HAP-1 (cell line): ENCODE measurements around the gene PRPF39.
A peak's percentile ranks its signal among the peaks of the same experiment; 100 is the strongest.
"Not testable (repeated sequence)": the region's sequence is repeated elsewhere in the genome, so short reads cannot be mapped to it uniquely, and the experiment has no call there.

Experiments used
- DNase-seq, 2 experiments: peaks; one replicate each; pipeline ENCODE4 v3.0.0-alpha.2; 2016 to 2020; ENCODE audit warnings: low spot score in 2 of 2
- H3K27me3 ChIP-seq: fragments of 250-450 bp; sonication (Bioruptor Pico); 2 replicates; pipeline ENCODE4 v1.5.1; 2020; ENCODE audit warnings: low read depth, mild to moderate bottlenecking, moderate library complexity
- H3K36me3 ChIP-seq: fragments of 250-450 bp; sonication (Bioruptor Pico); replicated peaks from 2 replicates; pipeline ENCODE4 v1.5.1; 2020; ENCODE audit warnings: mild to moderate bottlenecking
- H3K4me1 ChIP-seq: fragments of 250-450 bp; sonication (Bioruptor Pico); 2 replicates; pipeline ENCODE4 v1.5.1; 2020; ENCODE audit warnings: mild to moderate bottlenecking
- H3K4me3 ChIP-seq: fragments of 250-450 bp; sonication (Bioruptor Pico); 2 replicates; pipeline ENCODE4 v1.5.1; 2020; ENCODE audit warnings: mild to moderate bottlenecking, moderate library complexity
- H3K9me3 ChIP-seq: fragments of 250-450 bp; sonication (Bioruptor Pico); 2 replicates; pipeline ENCODE4 v1.5.1; 2020; ENCODE audit warnings: mild to moderate bottlenecking, moderate library complexity
- in situ Hi-C: fragments of 300-500 bp; cut with MboI; formaldehyde crosslinking; loops from 3 replicates; pipeline ENCODE4 v1.14.3; 2020; ENCODE audit warnings: low sequenced_read_pairs, inconsistent platforms, mixed read lengths

The PRPF39 gene

GRCh38 chr14:45066667-45067066 lies 17.2 kb upstream of the PRPF39 start:
- Histone ChIP-seq H3K4me1 (no peaks in the 10 kb centered on the region), H3K27me3 (no peaks in the 10 kb centered on the region), H3K36me3 (no peaks in the 10 kb centered on the region), H3K9me3 (no peaks in the 10 kb centered on the region), H3K4me3 (no peak overlapping the region)
- DNase-seq: no peak
- in situ Hi-C loops: no loop called here

DNA sequence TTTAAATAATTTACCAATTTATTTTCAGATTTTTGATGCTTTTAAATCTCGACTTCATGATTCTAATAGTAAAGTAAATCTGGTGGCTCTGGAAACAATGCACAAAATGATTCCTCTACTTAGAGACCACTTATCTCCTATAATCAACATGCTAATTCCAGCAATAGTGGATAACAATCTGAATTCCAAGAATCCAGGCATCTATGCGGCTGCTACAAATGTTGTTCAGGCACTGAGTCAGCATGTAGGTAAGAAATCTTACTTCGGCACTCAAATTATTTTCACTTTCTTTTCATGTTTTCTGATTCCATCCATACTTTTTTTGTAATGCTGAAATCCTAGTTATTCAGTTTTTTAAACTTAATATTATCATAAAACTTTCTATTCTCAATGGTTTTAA lies 15.5 kb upstream of the PRPF39 start:
- Histone ChIP-seq H3K9me3 (no peaks in the 10 kb centered on the region), H3K36me3 (no peaks in the 10 kb centered on the region), H3K4me3 (no peak overlapping the region), H3K4me1 (no peaks in the 10 kb centered on the region), H3K27me3 (no peaks in the 10 kb centered on the region)
- in situ Hi-C loops: no loop called here
- DNase-seq: no peak

DNA sequence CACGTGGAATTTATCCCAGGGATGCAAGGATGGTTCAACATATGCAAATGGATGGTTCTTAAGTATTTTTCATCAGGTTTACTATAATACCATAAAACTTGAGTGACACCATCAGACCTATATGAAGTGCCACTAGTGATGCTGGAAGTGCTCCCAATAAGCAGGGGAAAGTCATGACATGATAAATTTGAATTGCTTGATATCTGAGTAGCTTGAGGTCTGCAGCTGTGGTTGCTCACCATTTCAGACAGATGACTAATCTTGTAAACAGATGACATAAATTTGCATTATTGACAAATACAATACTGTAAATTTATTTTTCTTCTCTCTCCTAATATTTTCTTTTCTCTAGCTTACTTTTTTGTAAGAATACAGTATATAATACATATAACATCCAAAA lies 13.7 kb upstream of the PRPF39 start:
- in situ Hi-C loops: no loop called here
- no peak for DNase-seq

GRCh38 chr14:45072126-45072525 lies 11.8 kb upstream of the PRPF39 start:
- Histone ChIP-seq H3K36me3 (no peaks in the 10 kb centered on the region), H3K4me1 (peaks cover 5% of the 10 kb centered on the region; the same call in 1 of the 2 replicates), H3K4me3 (no peak overlapping the region), H3K27me3 (no peaks in the 10 kb centered on the region), H3K9me3 (no peaks in the 10 kb centered on the region)
- in situ Hi-C loops: no loop called here
- no peak for DNase-seq

More for the DNA sequence above, 13.7 kb upstream of the PRPF39 start:
- Histone ChIP-seq H3K27me3 (no peaks in the 10 kb centered on the region), H3K9me3 (no peaks in the 10 kb centered on the region), H3K4me1 (no peaks in the 10 kb centered on the region), H3K4me3 (no peak overlapping the region), H3K36me3 (no peaks in the 10 kb centered on the region)

- Histone ChIP-seq H3K36me3 (no peaks in the 10 kb centered on the region), H3K9me3 (no peaks in the 10 kb centered on the region), H3K4me1 (peaks cover 5% of the 10 kb centered on the region; the same call in 1 of the 2 replicates), H3K4me3 (no peak overlapping the region), H3K27me3 (no peaks in the 10 kb centered on the region)
- no peak for DNase-seq
- in situ Hi-C loops: no loop called here
Measured at GRCh38 chr14:45073231-45073879, 10.6 kb upstream of the PRPF39 start.

DNA sequence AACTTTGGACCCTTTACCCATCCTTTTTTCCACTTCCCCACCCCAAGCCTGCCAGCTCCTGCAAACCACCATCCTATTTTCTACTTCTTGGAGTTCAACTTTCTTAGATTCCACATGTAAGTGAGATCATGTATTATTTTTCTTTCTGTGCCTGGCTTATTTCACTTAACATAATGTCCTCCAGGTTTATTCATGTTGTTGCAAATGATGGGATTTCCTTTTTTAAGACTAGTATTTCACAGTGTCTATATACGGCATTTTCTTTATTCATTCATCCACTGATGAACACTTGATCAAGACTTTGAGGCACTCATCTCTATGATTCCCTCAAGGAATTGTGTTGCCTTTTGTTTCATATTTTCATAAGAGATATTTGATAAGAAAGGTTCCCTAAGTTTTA lies 5.6 kb upstream of the PRPF39 start:
- in situ Hi-C loops: no loop called here
- Histone ChIP-seq H3K36me3 (no peaks in the 10 kb centered on the region), H3K4me1 (peaks cover 7% of the 10 kb centered on the region), H3K27me3 (no peaks in the 10 kb centered on the region), H3K9me3 (no peaks in the 10 kb centered on the region), H3K4me3 (no peak overlapping the region)
- DNase-seq: no peak

DNA sequence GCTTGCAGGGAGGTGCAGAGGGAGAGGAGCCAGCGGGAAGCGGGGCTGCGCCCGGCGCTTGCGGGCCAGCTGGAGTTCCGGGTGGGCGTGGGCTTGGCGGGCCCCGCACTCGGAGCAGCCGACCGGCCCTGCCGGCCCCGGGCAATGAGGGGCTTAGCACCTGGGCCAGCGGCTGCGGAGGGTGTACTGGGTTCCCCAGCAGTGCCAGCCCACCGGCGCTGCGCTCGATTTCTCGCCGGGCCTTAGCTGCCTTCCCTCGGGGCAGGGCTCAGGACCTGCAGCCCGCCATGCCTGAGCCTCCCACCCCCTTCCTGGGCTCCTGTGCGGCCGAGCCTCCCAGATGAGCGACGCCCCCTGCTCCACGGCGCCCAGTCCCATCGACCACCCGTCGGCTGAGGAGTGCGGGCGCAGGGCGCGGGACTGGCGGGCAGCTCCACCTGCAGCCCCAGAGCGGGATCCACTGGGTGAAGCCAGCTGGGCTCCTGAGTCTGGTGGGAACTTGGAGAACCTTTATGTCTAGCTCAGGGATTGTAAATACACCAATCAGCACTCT lies 3.4 kb upstream of the PRPF39 start:
- H3K4me3 ChIP-seq, H3K9me3 ChIP-seq, H3K36me3 ChIP-seq, in situ Hi-C loops, DNase-seq, H3K27me3 ChIP-seq: not testable (repeated sequence)
- peaks cover 10% of the 10 kb centered on the region for H3K4me1 ChIP-seq

- H3K27me3 ChIP-seq, in situ Hi-C loops, DNase-seq, H3K36me3 ChIP-seq, H3K4me3 ChIP-seq, H3K4me1 ChIP-seq, H3K9me3 ChIP-seq: not testable (repeated sequence)
Measured at GRCh38 chr14:45081096-45081495, 2.8 kb upstream of the PRPF39 start.

GRCh38 chr14:45082420-45082819 lies 1.5 kb upstream of the PRPF39 start:
- no peaks in the 10 kb centered on the region for H3K36me3 ChIP-seq
- H3K27me3 ChIP-seq: no peaks in the 10 kb centered on the region
- in situ Hi-C loops: no loop called here
- no peak overlapping the region for H3K4me3 ChIP-seq
- DNase-seq: no peak
- peaks cover 12% of the 10 kb centered on the region for H3K4me1 ChIP-seq
- no peaks in the 10 kb centered on the region for H3K9me3 ChIP-seq

- in situ Hi-C loops: no loop called here
- H3K4me3 ChIP-seq: peak overlapping the region; percentile 63
- no peak for DNase-seq
- no peaks in the 10 kb centered on the region for H3K36me3 ChIP-seq
- no peaks in the 10 kb centered on the region for H3K27me3 ChIP-seq
- no peaks in the 10 kb centered on the region for H3K9me3 ChIP-seq
- peaks cover 20% of the 10 kb centered on the region for H3K4me1 ChIP-seq
Measured at GRCh38 chr14:45083617-45083975, 320 bp upstream of the PRPF39 start.

DNA sequence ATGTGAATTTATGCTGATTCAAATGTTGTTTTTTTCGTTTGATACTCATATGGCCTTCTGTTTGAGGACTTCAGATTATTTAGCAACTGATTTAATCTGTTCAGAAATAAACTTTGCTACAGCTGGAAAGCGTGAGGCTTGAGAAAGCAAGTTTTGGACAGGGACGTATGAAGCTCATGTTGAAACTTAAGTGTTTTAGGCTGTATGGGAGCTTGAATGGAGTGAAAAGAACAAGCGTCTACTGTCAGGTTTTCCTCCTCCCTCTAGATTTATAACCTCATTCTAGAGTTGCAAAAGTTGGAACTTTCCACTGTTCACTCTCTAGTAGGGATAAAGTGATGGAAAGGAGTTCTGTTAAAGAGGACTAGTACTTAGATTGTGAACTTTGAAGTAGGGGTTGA lies 1.0 kb downstream of the PRPF39 start:
- Histone ChIP-seq H3K27me3 (no peaks in the 10 kb centered on the region), H3K36me3 (no peaks in the 10 kb centered on the region), H3K4me3 (peak overlapping the region; percentile 63), H3K9me3 (no peaks in the 10 kb centered on the region), H3K4me1 (peaks cover 33% of the 10 kb centered on the region)
- in situ Hi-C loops: no loop called here
- peak in 1 of 2 experiments; percentile 25 for DNase-seq

DNA sequence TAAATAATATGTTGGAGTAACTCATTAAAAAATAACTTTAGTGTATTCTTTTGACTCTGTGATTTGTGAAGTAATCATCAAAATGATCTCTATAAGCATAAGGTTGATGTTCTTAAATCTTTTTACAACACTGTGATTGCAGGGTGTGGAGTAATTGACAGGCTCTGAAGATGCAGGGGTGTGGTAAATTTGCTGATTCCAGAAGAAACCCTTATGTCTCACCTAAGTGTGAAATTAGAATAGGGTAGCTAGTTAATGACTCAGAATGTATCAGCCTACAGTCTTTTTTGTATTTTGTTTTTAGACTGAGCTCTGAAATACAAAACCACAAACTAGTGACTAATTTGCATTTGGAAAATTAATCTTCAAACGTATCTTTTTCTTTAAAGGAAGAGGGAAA lies 5.9 kb downstream of the PRPF39 start:
- Histone ChIP-seq H3K4me3 (no peak overlapping the region), H3K36me3 (peaks cover 6% of the 10 kb centered on the region; the same call in 1 of the 2 replicates), H3K27me3 (no peaks in the 10 kb centered on the region), H3K9me3 (no peaks in the 10 kb centered on the region), H3K4me1 (peaks cover 40% of the 10 kb centered on the region)
- no peak for DNase-seq
- in situ Hi-C loops: no loop called here

DNA sequence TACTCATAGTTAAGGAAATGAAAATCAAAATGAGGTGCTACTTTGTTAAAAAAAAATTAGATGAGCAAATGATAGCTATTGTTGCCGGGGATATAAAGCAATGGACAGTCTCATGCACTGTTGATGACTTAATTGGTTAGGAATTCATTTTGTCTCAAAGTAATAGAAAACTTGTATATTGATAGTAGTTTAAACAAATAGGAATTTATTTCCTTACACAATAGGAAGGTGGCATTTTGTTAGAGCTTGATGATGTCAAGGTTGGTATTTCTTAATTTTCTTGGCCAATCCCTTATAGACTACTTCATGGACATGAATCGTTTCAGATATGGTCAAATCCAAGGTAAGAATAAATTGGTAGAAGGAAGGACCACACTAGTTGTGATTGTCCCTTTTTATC lies 7.8 kb downstream of the PRPF39 start:
- no peaks in the 10 kb centered on the region for H3K27me3 ChIP-seq
- in situ Hi-C loops: no loop called here
- no peak for DNase-seq
- H3K4me1 ChIP-seq: peaks cover 36% of the 10 kb centered on the region
- H3K9me3 ChIP-seq: no peaks in the 10 kb centered on the region
- H3K4me3 ChIP-seq: no peak overlapping the region
- H3K36me3 ChIP-seq: peaks cover 21% of the 10 kb centered on the region

GRCh38 chr14:45094275-45094674 lies 10.4 kb downstream of the PRPF39 start:
- Histone ChIP-seq H3K36me3 (peaks cover 40% of the 10 kb centered on the region), H3K9me3 (no peaks in the 10 kb centered on the region), H3K27me3 (no peaks in the 10 kb centered on the region), H3K4me3 (no peak overlapping the region), H3K4me1 (peaks cover 26% of the 10 kb centered on the region)
- no peak for DNase-seq
- in situ Hi-C loops: no loop called here

DNA sequence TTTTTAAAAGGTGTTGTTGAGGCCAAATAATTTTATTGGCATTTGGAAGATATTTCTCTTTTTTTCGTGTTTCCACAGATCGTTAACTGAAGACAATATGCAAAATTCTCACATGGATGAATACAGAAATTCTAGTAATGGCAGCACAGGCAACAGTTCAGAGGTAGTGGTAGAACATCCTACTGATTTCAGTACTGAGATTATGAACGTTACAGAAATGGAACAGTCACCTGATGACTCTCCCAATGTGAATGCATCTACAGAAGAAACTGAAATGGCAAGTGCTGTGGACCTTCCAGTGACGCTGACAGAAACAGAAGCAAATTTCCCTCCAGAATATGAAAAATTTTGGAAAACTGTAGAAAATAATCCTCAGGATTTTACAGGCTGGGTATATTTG lies 11.2 kb downstream of the PRPF39 start:
- H3K4me1 ChIP-seq: peaks cover 17% of the 10 kb centered on the region
- no peak for DNase-seq
- in situ Hi-C loops: no loop called here
- peaks cover 46% of the 10 kb centered on the region for H3K36me3 ChIP-seq
- no peaks in the 10 kb centered on the region for H3K9me3 ChIP-seq
- H3K4me3 ChIP-seq: no peak overlapping the region
- no peaks in the 10 kb centered on the region for H3K27me3 ChIP-seq
